GM21526 (cell line): ENCODE results near the gene CELA3A.
"Not testable (repeated sequence)": the region's sequence is repeated elsewhere in the genome, so short reads cannot be mapped to it uniquely, and the experiment has no call there.

Source experiments
- ATAC-seq: cut with Tn5 transposase; IDR thresholded peaks from one replicate; pipeline ENCODE4 v1.9.1; 2021; ENCODE audit warnings: moderate library complexity; ENCODE audit not compliant: unreplicated experiment, low FRiP score

CELA3A gene

GRCh38 chr1:22012752-22013151 lies 11.3 kb downstream of the CELA3A start:
- ATAC-seq, result not testable (repeated sequence)

GRCh38 chr1:22014575-22015206 lies 13.2 kb downstream of the CELA3A start:
- ATAC-seq, result not testable (repeated sequence)

GRCh38 chr1:22018583-22019559 lies 17.4 kb downstream of the CELA3A start:
- no peak for ATAC-seq

GRCh38 chr1:22021061-22021460 lies 19.6 kb downstream of the CELA3A start:
- ATAC-seq, result no peak

- ATAC-seq, result peak; percentile 42
These were observed 23.3 kb downstream of the CELA3A start for GRCh38 chr1:22024485-22025367.

- ATAC-seq, result peak; percentile 61
These were observed 24.1 kb downstream of the CELA3A start for GRCh38 chr1:22025368-22026155.

- ATAC-seq, result no peak
These were observed 25.4 kb downstream of the CELA3A start for GRCh38 chr1:22026924-22027289.

GRCh38 chr1:22030057-22030456 lies 28.6 kb downstream of the CELA3A start:
- ATAC-seq, result no peak

GRCh38 chr1:22030473-22030872 lies 29.0 kb downstream of the CELA3A start:
- no peak for ATAC-seq

- no peak for ATAC-seq
These were observed 29.9 kb downstream of the CELA3A start for GRCh38 chr1:22031214-22031962.

GRCh38 chr1:22034834-22035233 lies 33.4 kb downstream of the CELA3A start:
- not testable (repeated sequence) for ATAC-seq

- ATAC-seq, result no peak
These were observed 36.1 kb downstream of the CELA3A start for GRCh38 chr1:22037520-22037919.

- ATAC-seq, result no peak
These were observed 36.6 kb downstream of the CELA3A start for GRCh38 chr1:22038036-22038435.

- peak; percentile 90 for ATAC-seq
These were observed 38.3 kb downstream of the CELA3A start for GRCh38 chr1:22039594-22040285.

- ATAC-seq, result no peak
These were observed 38.8 kb downstream of the CELA3A start for GRCh38 chr1:22040286-22040623.

GRCh38 chr1:22041505-22041904 lies 40.0 kb downstream of the CELA3A start:
- no peak for ATAC-seq

- no peak for ATAC-seq
These were observed 41.8 kb downstream of the CELA3A start for GRCh38 chr1:22043198-22043769.

GRCh38 chr1:22044690-22045420 lies 43.4 kb downstream of the CELA3A start:
- no peak for ATAC-seq
